ENCODE results near the gene RPL26. TPM values are rescaled to one million over a fixed set of nuclear protein-coding genes. Genes with fewer than 3 reads are reported as not detected.
A peak's percentile ranks its signal among the peaks of the same experiment; 100 is the strongest.
"Not testable (repeated sequence)": the region's sequence is repeated elsewhere in the genome, so short reads cannot be mapped to it uniquely, and the experiment has no call there.

Gene RPL26
- polyA plus RNA-seq, 3 donors: 2,255 to 3,156 (median 2,746) TPM

DNA sequence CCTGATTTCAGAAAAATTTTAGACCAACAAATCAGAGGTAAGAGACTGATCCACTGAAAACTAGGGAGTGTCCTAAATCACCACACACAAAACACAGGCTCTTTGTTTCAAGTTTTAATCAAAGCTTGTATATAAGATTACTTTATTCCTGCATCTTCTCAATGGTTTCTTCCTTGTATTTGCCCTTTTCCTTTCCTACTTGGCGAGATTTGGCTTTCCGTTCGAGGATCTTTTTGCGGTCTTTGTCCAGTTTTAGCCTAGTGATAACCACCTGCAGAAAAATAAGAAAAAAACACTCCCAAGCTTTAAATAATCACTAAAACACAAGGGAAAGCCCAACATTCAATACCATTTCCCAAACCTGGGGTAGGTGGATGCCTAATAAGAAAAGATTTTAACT is 5.6 kb downstream of the RPL26 start:
- DNase-seq: no peak

- peak; percentile 88 for DNase-seq
Observed at GRCh38 chr17:8376271-8377067, 6.5 kb downstream of the RPL26 start, which contains the start of gene KRABD2. Gene KRABD2, minus strand, starts transcription at chr17:8376704.

DNA sequence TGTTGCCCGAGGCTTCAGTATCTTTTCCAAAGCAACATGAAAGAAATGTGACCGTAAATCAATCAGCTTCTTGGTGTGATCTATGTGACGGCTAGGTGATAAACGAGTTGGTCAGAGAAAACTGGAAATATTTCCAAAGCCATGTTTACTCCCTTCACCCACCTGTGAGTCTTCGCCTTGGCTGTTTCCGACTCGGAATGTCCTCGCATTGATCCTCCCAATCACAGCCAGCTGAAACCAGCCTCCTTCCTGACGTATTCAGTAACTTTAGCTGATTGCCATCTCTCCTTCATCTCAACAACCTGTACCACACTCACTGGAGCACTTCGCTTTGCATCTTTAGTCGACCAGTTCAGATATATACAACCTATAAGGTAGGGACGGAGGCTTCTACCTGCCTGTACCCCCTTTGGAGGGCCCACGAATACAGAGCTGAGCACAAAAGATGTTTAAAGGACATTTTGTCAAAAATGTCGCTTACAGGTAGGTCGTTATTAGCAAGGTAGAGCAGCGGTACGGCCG is 7.2 kb downstream of the RPL26 start:
- peak; percentile 55 for DNase-seq

GRCh38 chr17:8373856-8374255 is 9.1 kb downstream of the RPL26 start:
- not testable (repeated sequence) for DNase-seq

GRCh38 chr17:8372422-8372821 is 10.6 kb downstream of the RPL26 start:
- no peak for DNase-seq

- no peak for DNase-seq
Observed at GRCh38 chr17:8371786-8372185, 11.2 kb downstream of the RPL26 start.

DNA sequence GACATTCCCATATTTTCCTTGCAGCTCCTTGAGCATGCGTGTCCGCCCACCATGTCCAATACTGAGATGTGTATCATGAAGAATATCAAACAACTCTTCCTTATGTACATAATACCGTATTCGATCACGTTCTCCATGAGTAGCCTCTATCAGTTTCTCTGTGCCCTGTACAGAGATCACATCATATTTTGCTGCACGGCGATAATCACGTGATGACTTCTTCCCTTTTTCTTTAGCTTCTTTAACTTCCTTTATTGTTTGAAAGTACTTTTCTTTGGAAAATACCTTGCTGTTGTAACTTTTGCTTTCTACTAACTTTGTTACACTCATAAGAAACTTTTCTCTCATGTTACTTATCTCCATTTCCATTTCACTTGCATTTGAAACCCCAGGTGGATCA is 13.0 kb downstream of the RPL26 start:
- DNase-seq: no peak

- no peak for DNase-seq
Observed at GRCh38 chr17:8368193-8368592, 14.8 kb downstream of the RPL26 start.

DNA sequence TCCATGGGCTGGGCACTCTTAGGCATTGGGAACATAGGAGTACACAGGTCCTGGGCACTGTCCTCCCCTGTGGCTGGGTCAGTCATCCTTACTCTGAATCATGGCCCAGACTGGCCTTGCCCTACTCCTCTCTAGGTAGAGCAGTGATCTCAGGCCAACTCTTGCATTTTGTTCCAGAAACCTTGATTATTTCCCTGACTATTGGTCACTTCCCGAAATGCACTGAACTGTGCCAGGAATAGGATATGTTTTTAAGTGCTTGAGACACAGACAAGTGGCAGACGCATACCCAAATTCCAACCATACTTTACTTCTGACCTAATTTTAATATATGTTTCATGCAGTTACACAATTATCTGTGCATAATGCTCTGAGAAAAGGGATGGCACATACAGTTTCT is 16.8 kb downstream of the RPL26 start:
- DNase-seq: no peak

DNA sequence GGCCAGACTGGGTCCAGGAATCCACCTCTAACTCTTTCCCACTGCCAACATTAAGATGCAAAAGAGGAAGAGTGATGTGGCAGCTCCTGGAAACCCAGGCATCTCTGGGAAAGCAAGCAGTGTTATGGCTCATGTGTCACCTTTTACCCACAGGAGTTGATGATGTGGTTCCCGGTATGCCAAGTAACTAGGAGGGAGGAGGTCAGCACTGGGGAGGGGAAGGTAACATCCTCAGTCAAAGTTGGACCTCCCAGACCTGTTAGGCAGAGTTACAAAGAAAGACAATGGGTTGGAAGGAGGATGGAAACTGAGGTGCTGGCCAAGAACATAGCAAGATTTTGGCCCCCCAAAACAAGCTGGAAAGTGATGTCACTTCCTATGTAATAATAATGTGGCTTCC is 17.9 kb downstream of the RPL26 start:
- DNase-seq: no peak

DNA sequence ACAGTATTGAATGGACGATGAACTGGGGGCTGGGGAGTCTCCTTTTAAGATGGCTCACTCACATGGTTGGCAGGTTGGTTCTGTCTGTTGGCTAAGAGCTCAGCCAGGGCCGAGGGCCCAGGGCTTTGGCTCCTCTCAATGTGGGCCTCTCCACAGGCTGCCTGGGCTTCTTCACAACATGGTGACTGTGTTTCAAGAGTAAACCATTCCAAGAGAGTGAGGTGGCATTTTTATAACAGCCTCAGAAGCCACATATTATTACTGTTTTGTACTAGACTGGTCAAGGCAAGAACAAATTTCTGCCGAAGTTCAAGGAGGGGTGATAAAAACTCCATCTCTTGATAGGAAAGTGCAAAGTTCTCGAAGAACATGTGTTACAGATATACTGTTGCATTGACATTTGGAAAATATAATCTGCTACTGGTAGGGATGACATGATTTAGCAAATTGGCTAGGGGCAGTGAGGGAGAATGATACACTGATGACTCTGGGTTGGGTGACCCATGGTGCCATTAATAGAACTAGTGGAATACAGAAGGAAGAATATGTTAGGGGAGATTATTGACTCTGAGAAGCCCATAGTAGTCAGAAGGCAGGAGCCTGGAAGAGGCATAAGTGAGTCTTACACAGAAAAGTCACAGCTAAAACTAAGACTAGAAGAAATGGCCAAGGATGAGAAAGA is 20.2 kb downstream of the RPL26 start:
- DNase-seq: no peak

DNA sequence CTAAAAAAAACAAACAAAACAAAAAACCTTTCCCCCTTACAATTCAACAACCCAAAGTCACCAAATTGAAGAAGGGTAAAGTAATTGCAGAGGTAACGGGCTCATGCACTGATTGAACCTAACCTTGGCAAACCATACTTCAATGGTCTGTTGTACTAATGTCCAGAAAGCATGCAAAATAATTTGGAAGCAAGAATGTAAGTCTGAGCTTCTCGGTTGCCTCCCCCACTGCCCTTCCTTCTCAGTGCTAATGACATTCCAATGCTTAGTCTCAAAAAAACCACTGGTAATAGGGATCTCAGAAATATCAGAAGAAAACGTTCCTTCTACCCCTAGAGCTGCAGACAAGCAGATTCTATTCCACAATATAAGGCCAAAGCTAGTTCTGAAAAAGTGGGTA is 22.2 kb downstream of the RPL26 start:
- no peak for DNase-seq

DNA sequence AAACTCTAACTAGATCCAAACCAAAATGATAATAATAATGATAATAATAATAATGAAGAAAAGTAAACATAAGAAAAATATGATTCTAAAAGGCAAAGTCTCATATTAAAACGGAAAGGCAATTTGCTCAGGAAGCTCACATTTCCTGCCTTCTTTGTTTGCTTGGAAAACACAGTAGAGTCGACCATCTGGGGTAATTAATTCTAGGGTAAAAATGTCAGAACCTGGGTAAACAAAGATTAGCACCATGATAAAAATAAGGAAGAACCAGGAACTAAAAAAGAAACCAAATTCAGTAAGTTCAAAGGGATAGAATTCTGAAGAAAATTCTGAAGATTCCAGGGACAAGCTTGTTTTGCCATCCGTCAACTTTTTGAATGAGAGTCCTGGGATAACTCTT is 22.7 kb downstream of the RPL26 start:
- DNase-seq: no peak

DNA sequence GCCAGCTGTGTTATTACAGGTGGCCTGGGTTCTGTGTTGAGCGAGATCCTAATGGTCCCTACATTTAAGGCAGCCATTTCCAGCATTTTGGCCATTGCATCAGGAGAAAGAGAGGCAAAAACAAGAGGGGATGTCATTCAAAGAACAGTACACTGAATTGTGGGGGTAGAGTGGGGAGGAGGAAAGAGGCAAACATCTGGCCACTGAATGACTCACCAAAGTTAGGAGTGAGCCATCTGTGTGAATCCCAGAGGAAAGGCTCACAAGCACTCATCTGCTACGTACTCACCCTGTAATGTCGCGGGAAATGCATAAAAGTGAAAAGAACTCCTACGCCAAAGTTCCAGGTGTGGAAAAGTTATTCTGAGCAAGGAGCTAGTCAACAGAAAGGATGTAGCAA is 23.2 kb downstream of the RPL26 start:
- no peak for DNase-seq

GRCh38 chr17:8357910-8358309 is 25.1 kb downstream of the RPL26 start:
- no peak for DNase-seq

DNA sequence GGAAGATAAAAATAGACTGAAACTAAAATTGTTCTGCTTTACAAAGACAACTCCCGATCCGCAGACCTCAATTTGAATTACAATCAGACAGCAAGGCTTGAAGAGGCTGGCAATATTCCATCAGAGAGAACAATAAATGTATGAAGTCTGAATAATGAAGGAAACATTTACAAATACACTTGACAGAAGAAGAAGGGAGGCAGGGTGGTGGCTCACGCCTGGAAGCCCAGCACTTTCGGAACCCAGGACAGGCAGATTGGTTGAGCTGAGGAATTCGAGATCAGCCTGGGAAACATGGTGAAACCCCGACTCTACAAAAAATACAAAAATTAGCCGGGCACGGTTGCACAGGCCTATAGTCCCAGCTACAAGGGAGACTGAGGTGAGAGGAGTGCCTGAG is 28.8 kb downstream of the RPL26 start:
- DNase-seq: no peak

DNA sequence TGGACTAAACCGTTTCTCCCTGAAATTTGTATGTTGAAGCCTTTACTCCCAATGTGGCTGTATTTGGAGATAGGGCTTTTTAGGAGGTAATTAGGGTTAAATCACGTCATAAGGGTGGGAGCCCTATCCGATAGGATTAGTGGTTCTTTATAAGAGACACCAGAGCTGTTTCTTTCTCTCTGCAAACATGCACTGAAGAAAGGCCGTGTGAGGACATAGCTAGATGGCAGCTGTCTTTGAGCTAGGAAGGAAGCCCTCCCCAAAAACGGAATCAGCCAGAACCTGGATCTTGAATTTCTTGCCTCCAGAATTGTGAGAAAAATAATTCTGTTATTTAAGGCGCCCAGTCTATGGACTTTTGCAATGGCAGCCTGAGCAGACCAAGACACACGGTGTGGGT is 29.3 kb downstream of the RPL26 start:
- DNase-seq: no peak

DNA sequence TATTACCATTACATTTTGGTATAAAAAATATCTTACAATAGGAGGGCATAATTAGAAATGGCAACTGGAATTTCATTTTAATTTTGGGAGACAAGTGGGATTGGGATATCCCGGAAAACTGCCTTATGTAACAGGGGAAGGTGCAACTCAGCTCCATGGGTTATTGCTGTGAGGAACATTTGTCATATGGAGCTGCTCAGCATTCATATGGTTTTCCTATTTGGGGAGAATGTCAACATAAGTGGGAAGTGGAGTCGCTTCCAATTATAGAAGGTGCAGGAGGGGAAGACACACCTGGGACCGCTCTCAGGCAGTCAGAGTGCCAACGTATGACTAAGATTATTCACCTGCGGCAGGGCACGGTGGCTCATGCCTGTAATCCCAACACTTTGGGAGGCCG is 32.7 kb downstream of the RPL26 start:
- DNase-seq: no peak

- not testable (repeated sequence) for DNase-seq
Observed at GRCh38 chr17:8347001-8347400, 36.0 kb downstream of the RPL26 start.

GRCh38 chr17:8345951-8346665 is 36.9 kb downstream of the RPL26 start:
- DNase-seq: no peak

DNA sequence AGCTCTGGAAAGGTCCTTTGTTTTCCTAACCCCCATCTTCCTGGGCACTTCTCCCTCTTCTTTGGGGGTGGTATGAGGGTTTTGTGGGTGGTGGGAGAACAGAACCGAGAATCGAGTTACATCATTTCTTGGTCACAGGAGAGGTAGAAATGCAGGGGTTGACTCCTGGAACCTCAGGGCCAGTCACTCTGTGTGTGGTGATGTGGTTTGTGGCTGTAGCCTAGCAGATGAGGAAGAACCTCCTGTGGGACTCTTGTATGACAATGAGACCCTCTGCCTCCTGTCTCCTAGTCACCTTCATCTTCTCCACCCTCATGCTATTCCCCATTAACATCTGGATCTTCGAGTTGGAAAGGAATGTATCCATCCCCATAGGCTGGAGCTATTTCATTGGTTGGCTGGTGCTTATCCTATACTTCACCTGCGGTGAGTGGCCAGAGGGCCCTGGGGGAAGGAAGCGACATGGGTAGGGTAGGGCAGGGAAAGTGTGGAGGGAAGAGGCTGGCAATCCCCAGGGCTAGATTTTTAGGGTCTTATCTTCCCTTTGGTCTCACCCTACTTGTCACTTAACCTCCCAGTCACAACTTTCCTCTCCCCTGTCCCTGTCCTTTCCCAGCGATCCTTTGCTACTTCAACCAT is 37.8 kb downstream of the RPL26 start:
- DNase-seq: no peak

- no peak for DNase-seq
Observed at GRCh38 chr17:8341456-8341855, 41.5 kb downstream of the RPL26 start.
